NCI-H2107 (cell line): ENCODE measurements around the gene PARVB.

Source experiments
- DNase-seq: peaks from one replicate; lab custom pipeline; 2025; lab: John Stamatoyannopoulos, UW

The PARVB gene

GRCh38 chr22:44162960-44163359, 138.9 kb downstream of the PARVB start:
- DNase-seq = no peak

DNA sequence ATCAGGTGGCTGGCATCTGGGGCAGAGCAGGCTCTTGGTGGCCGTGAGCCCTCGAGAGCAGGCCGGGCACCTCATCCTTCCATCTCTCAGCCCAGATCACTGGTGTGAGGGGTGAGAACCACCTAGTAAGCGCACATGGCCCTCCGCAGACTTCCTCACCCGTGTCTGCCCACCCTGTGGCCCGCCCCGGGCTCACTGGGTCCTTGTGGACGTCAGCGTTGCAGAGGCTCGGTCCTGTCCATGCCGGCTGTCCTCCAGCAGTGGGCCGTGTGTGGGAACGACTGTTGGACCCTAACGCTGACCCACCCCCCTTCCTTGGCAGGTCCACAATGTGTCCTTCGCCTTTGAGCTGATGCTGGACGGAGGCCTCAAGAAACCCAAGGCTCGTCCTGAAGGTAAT, 139.4 kb downstream of the PARVB start:
- no peak for DNase-seq

DNA sequence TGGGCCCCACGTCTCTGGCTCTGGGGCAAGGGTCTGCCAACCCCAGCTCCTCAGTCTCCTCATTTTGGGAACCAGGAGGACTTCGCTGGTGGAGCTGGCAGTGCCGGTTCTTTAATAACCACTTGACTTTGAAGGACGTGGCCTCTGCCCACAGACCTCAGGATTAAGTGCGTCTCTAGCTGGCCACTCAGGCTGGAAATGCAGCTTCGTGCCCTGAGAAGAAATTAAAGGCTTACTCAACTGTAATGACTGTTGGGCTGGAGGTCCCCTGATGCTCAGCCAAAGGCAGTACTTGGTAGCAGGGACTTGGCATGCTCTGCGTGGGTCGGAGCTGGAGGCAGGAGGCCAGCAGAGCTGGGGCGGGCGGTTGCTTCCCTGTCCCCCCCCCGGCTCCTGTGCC, 139.9 kb downstream of the PARVB start:
- no peak for DNase-seq

- no peak for DNase-seq
Measured at GRCh38 chr22:44165286-44165874, 141.3 kb downstream of the PARVB start.

- no peak for DNase-seq
Measured at GRCh38 chr22:44166498-44167276, 142.6 kb downstream of the PARVB start.

DNA sequence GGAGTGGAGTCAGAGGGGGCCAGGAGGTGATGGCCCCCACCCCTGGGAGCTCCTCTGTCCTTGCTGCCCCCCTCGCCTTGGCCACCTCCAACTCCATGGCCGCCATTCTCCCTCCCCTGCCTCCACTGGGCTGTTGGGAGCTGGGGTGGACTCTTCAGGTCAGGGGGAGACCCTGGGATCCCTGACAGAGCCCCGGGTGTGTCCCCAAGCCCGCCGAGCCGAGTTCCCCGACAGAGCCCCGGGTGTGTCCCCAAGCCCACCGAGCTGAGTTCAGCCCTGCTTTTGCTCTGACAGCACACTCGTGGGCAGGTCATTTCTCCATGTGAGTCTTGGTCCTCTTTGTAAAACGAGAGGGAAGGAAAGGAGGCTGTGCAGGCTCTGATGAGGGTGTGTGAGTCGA, 143.4 kb downstream of the PARVB start:
- DNase-seq = no peak

GRCh38 chr22:44168206-44168605, 144.1 kb downstream of the PARVB start:
- DNase-seq = no peak

GRCh38 chr22:44170470-44170869, 146.4 kb downstream of the PARVB start:
- no peak for DNase-seq

DNA sequence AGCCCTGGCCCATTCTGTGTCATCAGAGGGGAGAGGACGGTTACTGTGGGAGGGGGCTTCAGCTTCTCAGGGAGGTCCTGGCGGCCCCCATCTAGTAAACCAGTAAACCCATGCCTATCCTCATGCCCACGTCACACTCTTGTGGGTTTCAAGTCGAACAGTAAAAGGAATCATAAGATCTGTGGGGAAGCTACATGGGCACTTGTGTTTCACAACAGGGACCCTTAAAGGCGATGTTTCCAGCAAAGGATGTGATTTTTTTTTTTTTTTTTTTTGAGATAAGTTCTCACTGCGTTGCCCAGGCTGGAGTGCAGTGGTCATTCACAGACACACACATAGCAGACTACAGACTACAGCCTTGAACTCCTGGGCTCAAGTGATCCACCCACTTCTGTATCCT, 147.5 kb downstream of the PARVB start:
- no peak for DNase-seq

- DNase-seq = peak; percentile 82
Measured at GRCh38 chr22:44172370-44173108, 148.4 kb downstream of the PARVB start.

DNA sequence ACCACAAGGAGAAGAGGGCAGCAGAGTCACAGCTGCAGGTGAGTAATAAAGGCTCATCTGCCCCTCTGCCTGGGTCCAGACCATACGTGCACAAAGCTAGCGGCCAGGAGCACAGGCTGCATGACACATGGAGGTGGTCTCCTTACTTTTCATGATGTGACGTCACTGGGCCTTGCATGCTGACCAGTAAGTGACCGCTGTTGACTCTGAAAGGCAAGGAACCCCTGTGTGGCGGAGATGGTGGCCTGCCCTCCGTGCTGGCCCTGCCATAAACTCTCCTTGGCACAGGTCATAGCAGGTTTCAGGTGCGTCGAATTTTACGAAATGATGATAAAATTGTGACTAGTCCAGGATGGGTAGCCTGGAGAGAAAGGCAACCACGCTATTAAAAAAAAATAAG, 149.1 kb downstream of the PARVB start:
- DNase-seq = no peak

DNA sequence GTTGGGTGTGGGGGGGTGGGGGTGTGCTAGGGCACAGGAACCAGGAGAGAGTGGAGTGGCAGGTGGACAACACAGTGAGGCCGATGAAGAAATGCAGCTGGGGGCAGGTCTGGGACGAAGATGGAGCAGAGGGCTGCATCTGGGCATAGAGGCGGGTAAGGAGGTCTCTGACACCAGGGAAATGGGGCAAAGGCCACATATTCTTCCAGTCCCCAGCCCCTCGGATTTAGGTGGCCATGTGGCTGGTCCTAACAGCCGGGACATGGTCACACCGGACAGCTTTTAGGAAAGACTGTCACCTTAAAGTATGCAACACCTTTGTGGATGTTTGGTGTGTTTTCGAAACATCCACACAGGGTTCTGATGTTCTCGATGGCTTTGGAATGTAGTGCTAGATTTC, 151.6 kb downstream of the PARVB start:
- DNase-seq = no peak

DNA sequence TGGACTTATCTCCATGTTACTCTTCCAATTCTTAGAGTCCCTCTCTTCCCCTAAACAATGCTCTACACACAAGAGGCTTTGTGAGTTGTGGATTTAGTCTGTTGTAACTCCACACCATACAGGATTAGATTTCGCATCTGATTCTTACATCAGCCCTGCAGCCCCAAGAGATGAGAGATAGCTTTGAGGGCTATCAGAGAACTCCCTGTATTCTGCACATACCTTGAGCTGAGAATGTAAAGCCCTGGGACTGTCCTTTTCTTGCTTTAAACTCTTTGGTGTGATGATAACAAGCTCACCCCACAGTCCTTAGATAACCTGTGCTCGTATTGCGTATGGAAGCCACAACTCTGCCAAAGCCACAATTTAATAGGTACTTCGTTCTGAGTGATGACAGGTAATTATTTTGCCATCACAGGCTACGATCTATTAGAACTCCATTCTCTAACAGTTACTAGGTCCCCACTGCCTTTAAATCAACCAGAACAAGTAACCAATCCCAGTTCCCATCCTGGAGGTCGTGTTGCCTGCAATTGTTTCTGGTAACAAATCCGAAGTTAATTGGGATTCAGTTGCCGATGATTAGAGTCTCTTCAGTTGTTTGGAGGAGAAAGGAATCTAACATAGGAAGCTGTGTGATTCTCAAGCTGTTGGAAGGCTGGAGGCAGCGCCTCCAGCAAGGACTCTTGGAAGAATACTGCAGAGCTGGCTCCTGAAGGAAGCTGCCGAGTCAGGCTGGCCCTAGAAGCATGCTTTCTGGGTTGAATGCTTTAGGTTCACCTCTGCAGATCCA, 155.3 kb downstream of the PARVB start:
- no peak for DNase-seq

GRCh38 chr22:44179989-44180705, 156.0 kb downstream of the PARVB start:
- DNase-seq = no peak

DNA sequence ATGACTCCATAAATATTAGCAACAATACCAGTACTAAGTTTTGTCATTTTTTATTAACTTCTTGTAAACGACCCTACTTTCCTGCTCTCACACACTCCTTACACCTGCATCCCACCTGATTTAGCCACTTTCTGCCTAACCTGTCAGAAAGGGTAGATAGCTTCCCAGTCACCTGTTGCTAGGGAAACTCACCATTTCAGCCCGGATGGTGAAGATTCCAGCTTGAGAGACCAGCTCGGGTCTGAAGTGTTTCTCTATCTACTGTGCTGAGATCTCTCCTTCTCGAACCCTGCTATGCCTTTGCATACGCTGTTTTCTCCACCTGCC, 156.6 kb downstream of the PARVB start, which contains the start of gene PARVG:
PARVG (plus strand) TSS at position 220 of the 327 bp plus-strand sequence. CDS start 2,405 bp downstream, outside the sequence.
- DNase-seq = no peak

GRCh38 chr22:44181033-44181911, 157.2 kb downstream of the PARVB start:
- DNase-seq = no peak

DNA sequence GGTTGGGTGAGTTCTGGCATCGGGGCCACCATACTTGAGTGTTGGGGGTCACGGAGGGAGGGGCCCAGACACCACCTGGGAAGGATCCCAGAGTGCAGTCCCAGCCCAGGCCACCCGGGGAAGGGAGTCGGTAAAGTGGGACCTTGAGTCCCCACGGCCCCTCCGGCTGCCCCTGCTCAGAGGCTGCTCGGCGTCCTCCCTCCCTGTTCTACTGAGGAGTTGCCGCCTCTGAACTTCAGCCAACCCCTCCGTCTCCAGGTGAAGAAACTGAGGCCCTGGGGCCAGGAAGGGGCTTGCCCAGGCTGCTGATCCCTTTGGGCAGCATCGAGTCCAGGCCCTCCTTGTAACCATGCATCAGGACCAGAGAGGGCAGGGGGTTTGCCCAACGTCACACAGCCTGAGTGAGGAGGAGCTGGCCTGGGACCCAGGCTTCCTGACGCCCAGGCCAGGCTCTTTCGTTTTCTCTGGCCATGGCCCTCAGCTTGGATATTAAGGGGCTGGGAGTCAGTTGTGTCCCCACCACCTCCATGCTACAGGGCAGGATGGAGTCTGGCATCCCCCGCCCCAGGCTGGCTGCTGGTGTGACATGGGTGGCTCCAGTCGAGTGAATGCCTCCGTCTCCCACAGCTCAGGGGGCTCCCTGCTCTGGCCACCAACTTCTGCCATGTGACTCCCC, 157.9 kb downstream of the PARVB start:
- DNase-seq = no peak

DNA sequence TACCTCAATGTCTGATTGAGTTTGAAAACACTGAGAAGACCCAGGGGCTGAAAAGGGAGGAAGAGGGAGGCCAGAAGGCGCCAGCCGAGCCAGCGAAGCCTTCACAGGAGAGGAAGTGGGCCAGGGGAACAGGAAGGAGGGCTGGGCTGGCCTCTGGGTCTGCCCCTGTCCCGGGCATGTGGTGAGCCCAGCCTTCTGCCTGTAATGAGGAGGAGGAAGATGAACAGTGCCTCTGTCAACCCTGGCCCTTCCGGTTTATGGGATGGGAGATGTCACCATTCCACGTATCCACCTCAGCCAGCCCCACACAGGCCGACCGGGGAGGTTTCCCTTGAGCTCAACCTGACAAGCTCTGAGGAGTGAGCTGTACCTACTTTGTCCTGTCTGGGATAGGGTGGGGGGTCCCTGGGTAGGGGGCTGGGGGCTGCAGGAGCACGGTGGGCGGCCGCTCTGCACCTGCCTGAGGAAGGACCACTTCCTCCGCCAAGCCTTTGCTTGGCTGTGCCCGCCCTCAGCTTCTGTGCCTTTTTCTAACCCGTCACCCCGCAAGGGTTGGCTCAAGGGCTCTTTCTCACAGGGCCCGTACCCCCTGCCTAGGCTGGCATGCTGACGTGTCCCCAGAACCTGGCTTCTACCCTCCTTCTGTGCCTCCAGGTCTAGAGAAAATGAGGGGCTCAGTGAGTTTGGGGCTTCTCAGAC, 158.6 kb downstream of the PARVB start:
- no peak for DNase-seq

- DNase-seq = no peak
Measured at GRCh38 chr22:44183287-44183588, 159.1 kb downstream of the PARVB start.

GRCh38 chr22:44184006-44184405, 159.9 kb downstream of the PARVB start:
- DNase-seq = no peak
